ENCODE measurements around the gene CCNE1. TPM values are rescaled to one million over a fixed set of nuclear protein-coding genes. Genes with fewer than 3 reads are reported as not detected.

Gene CCNE1
- total RNA-seq, 1 experiment from 2014 or later, result 26.4 TPM

- POLR2A ChIA-PET, result no interaction called here
- Histone ChIP-seq H3K9me3 (ENCODE audit: control insufficient read depth, insufficient read depth, low read depth, low read length) (peaks cover 18% of the 10 kb centered on the region), H3K27me3 (ENCODE audit: control insufficient read depth, insufficient read depth, low read length) (peaks cover 7% of the 10 kb centered on the region), H3K27ac (ENCODE audit: low read length) (no peak overlapping the region), H3K4me3 (ENCODE audit: low read depth in 2 of 2, low read length in 2 of 2) (no peak overlapping the region), H3K4me1 (ENCODE audit: control insufficient read depth, insufficient read depth, low read length) (0 out of 2 replicates have a peak, but pooled peaks cover 5% of the 10 kb centered on the region), H3K36me3 (ENCODE audit: control insufficient read depth, insufficient read depth, low read length) (no peaks in the 10 kb centered on the region)
- intact Hi-C loops (cut with micrococcal nuclease; ENCODE audit: unreplicated experiment), result no loop called here
- DNase-seq (ENCODE audit: low read depth, low spot score) (no peak), ATAC-seq (no peak)
- CTCF ChIA-PET, result interaction anchor here (0.6 kb wide), 1 partner anchor 107 kb away, joined by 3 read pairs; no protein-coding TSS in a partner anchor
- in situ Hi-C loops (cut with HindIII; ENCODE audit: low pct_unique_long_range_greater_than_20kb, low sequenced_read_pairs), result no loop called here
- TF ChIP-seq CTCF (IDR thresholded peaks at IDR 0.05) (no peak), POLR2AphosphoS5 (IDR thresholded peaks at IDR 0.05; ENCODE audit: low read depth, low read length) (no peak), REST (IDR thresholded peaks at IDR 0.05; ENCODE audit: insufficient read depth in 1 of 2, low read depth in 2 of 2, low read length in 1 of 2) (no peak), SIN3A (IDR thresholded peaks at IDR 0.05; ENCODE audit: borderline replicate concordance, insufficient read depth, low read depth, low read length) (no peak), TCF7L2 (IDR thresholded peaks at IDR 0.05; ENCODE audit: low read depth, low read length) (no peak)
- BruUV-seq (replicated peaks), result no TSS peak
These were observed 54.2 kb downstream of the CCNE1 start for GRCh38 chr19:29866011-29866410.

GRCh38 chr19:29867984-29868383 lies 56.2 kb downstream of the CCNE1 start:
- Histone ChIP-seq H3K27me3 (ENCODE audit: control insufficient read depth, insufficient read depth, low read length) (peaks cover 5% of the 10 kb centered on the region), H3K9me3 (ENCODE audit: control insufficient read depth, insufficient read depth, low read depth, low read length) (peaks cover 18% of the 10 kb centered on the region), H3K4me1 (ENCODE audit: control insufficient read depth, insufficient read depth, low read length) (0 out of 2 replicates have a peak, but pooled peaks cover 7% of the 10 kb centered on the region), H3K27ac (ENCODE audit: low read length) (no peak overlapping the region), H3K36me3 (ENCODE audit: control insufficient read depth, insufficient read depth, low read length) (no peaks in the 10 kb centered on the region), H3K4me3 (ENCODE audit: low read depth in 2 of 2, low read length in 2 of 2) (no peak overlapping the region)
- no peak for TF ChIP-seq POLR2AphosphoS5 (IDR thresholded peaks at IDR 0.05; ENCODE audit: low read depth, low read length)
- TF ChIP-seq TCF7L2 (IDR thresholded peaks at IDR 0.05; ENCODE audit: low read depth, low read length), result no peak
- TF ChIP-seq CTCF (IDR thresholded peaks at IDR 0.05), result no peak
- no peak for TF ChIP-seq SIN3A (IDR thresholded peaks at IDR 0.05; ENCODE audit: borderline replicate concordance, insufficient read depth, low read depth, low read length)
- no peak for TF ChIP-seq REST (IDR thresholded peaks at IDR 0.05; ENCODE audit: insufficient read depth in 1 of 2, low read depth in 2 of 2, low read length in 1 of 2)
- in situ Hi-C loops (cut with HindIII; ENCODE audit: low pct_unique_long_range_greater_than_20kb, low sequenced_read_pairs), result no loop called here
- ChIA-PET POLR2A (no interaction called here), CTCF (interaction anchor here (0.6 kb wide), 1 partner anchor 17 kb away, joined by 3 read pairs; no protein-coding TSS in a partner anchor)
- ATAC-seq (no peak), DNase-seq (ENCODE audit: low read depth, low spot score) (no peak)
- intact Hi-C loops (cut with micrococcal nuclease; ENCODE audit: unreplicated experiment), result no loop called here
- no TSS peak for BruUV-seq (replicated peaks)
